Adipocyte (in vitro differentiated cells): ENCODE results near the gene SNAPC2.
A peak's percentile ranks its signal among the peaks of the same experiment; 100 is the strongest.

ENCODE experiments used
- DNase-seq: peaks from one replicate; pipeline ENCODE4 v3.0.0-alpha.2; 2015; ENCODE audit warnings: low read depth
- H3K27me3 ChIP-seq: replicated peaks from 2 replicates; pipeline ENCODE4 v1.7.0; 2013; ENCODE audit warnings: mild to moderate bottlenecking, low read length, moderate library complexity; ENCODE audit not compliant: control insufficient read depth, insufficient read depth
- H3K36me3 ChIP-seq: 2 replicates; pipeline ENCODE4 v1.7.0; 2013; ENCODE audit warnings: low read length, mild to moderate bottlenecking, moderate library complexity; ENCODE audit not compliant: control insufficient read depth, insufficient read depth, severe bottlenecking
- H3K4me1 ChIP-seq: 2 replicates; pipeline ENCODE4 v1.7.0; 2013; ENCODE audit warnings: mild to moderate bottlenecking, low read length, moderate library complexity; ENCODE audit not compliant: control insufficient read depth, insufficient read depth
- H3K4me3 ChIP-seq: 2 replicates; pipeline ENCODE4 v1.7.0; 2013; ENCODE audit warnings: mild to moderate bottlenecking, low read length, moderate library complexity
- H3K9ac ChIP-seq: 2 replicates; pipeline ENCODE4 v1.7.0; 2013; ENCODE audit warnings: mild to moderate bottlenecking, low read length, moderate library complexity
- H3K9me3 ChIP-seq: 2 replicates; pipeline ENCODE4 v1.7.0; 2013; ENCODE audit warnings: mild to moderate bottlenecking, low read length, moderate library complexity; ENCODE audit not compliant: control insufficient read depth

Gene SNAPC2

GRCh38 chr19:7968796-7969554 lies 48.8 kb downstream of the SNAPC2 start:
- Histone ChIP-seq H3K36me3 (peaks cover 68% of the 10 kb centered on the region), H3K4me1 (no peaks in the 10 kb centered on the region)
- DNase-seq = no peak

DNA sequence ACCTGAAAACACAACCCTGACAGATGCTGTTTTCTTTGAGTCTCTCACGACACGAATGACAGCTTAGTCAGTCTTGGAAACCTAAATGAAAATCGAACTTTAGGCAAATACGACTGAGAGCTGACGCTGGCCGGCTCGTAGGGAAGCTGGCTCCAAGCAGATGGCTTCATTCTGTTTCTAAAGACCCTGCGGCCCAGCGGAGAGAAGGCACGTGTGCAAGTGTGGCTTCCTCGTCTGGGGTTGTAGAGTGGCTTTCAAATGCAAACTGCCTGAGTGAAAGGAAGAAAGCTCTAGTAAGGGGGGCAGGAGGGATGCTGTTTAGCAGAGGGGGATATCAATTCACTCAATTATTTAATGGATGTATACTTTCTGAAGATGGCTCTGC lies 49.4 kb downstream of the SNAPC2 start:
- H3K9ac ChIP-seq = no peak overlapping the region
- H3K9me3 ChIP-seq = no peaks in the 10 kb centered on the region
- DNase-seq = no peak
- H3K4me1 ChIP-seq = no peaks in the 10 kb centered on the region
- peaks cover 69% of the 10 kb centered on the region for H3K36me3 ChIP-seq
- H3K4me3 ChIP-seq = no peak overlapping the region
- H3K27me3 ChIP-seq = no peaks in the 10 kb centered on the region

More at GRCh38 chr19:7968796-7969554, 48.8 kb downstream of the SNAPC2 start:
- Histone ChIP-seq H3K9me3 (no peaks in the 10 kb centered on the region), H3K27me3 (no peaks in the 10 kb centered on the region), H3K4me3 (no peak overlapping the region), H3K9ac (no peak overlapping the region)

- no peaks in the 10 kb centered on the region for H3K4me1 ChIP-seq
- peaks cover 57% of the 10 kb centered on the region for H3K36me3 ChIP-seq
- no peak overlapping the region for H3K9ac ChIP-seq
- H3K4me3 ChIP-seq = no peak overlapping the region
- peak; percentile 64 for DNase-seq
- no peaks in the 10 kb centered on the region for H3K9me3 ChIP-seq
- H3K27me3 ChIP-seq = no peaks in the 10 kb centered on the region
Measured at GRCh38 chr19:7970716-7971448, 50.7 kb downstream of the SNAPC2 start.

DNA sequence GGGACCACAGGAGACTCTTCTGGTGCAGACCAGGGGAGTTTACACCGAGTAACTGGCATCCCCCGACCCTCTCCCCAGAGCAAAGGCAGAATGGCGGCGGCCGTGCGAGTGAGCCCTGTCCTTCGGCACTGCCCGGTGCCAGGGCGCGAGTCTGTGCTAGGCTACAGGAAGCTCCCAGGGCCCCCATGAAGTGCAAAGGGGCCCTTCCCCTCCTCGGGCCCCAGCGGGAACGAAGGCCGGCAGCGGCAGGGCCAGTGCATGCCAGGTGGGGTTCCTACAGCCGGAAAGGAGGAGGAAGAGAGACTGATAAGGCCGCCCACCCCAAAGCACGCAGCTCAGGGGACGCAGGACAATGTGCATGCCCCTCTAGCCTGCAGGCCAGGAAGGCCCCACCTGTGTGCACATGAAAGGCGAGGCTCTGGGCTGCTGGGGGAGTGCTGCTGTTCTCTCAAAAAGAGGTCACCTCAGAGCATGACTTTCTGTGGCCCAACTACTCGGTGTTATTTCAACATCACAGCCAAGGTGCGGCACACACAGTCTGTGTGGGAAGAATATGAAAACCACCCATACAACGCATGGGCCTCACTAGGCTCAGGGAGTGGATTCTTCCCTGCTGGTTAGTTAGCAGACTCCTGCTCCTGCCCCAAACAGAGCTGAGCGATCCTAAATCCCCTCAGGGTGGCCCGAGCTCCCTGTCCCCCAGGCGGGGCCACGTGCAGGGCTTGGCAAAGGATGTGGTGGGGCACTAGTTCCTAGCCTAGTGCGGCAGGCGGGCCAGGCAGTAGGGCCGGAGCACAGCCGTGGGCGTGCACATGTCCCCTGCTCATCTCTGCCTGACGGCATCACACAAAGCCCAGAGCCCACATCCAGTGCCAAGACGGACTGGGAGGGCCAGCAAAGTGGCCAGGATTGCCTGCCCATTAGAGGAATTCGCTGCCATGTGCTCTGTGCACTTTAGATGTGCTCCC lies 51.7 kb downstream of the SNAPC2 start:
- no peak overlapping the region for H3K4me3 ChIP-seq
- H3K4me1 ChIP-seq = no peaks in the 10 kb centered on the region
- no peaks in the 10 kb centered on the region for H3K27me3 ChIP-seq
- peaks cover 55% of the 10 kb centered on the region for H3K36me3 ChIP-seq
- no peaks in the 10 kb centered on the region for H3K9me3 ChIP-seq
- no peak overlapping the region for H3K9ac ChIP-seq
- DNase-seq = no peak
